IPS-18a (cell line): Measurements from ENCODE around the gene MRPL24.
A peak's percentile ranks its signal among the peaks of the same experiment; 100 is the strongest.

ENCODE experiments used
- H3K27ac ChIP-seq: one replicate; pipeline ENCODE4 v1.5.1; 2013; ENCODE audit warnings: low read length
- H3K27me3 ChIP-seq: one replicate; pipeline ENCODE4 v1.6.1; 2013; ENCODE audit warnings: mild to moderate bottlenecking, low read length; ENCODE audit not compliant: control insufficient read depth, insufficient read depth
- H3K36me3 ChIP-seq: one replicate; pipeline ENCODE4 v1.6.1; 2013; ENCODE audit warnings: low read depth, low read length; ENCODE audit not compliant: control insufficient read depth
- H3K4me1 ChIP-seq: one replicate; pipeline ENCODE4 v1.6.1; 2013; ENCODE audit warnings: low read depth, low read length; ENCODE audit not compliant: control insufficient read depth
- H3K4me3 ChIP-seq: one replicate; pipeline ENCODE4 v1.5.1; 2013; ENCODE audit warnings: low read length
- H3K9ac ChIP-seq: one replicate; pipeline ENCODE4 v1.6.1; 2013; ENCODE audit warnings: mild to moderate bottlenecking, low read length, moderate library complexity
- H3K9me3 ChIP-seq: one replicate; pipeline ENCODE4 v1.6.1; 2013; ENCODE audit warnings: low read depth, low read length; ENCODE audit not compliant: control insufficient read depth

The MRPL24 gene

GRCh38 chr1:156740741-156741480 lies at the start of gene MRPL24:
TSS of gene MRPL24 (minus strand) at chr1:156741088. CDS start at chr1:156738704, 2,384 bp downstream.
- H3K36me3 ChIP-seq: peaks cover 26% of the 10 kb centered on the region
- peak within 1 kb of the TSS; percentile 88 for H3K9ac ChIP-seq

GRCh38 chr1:156789621-156790318 lies 48.9 kb upstream of the MRPL24 start:
- Histone ChIP-seq H3K9ac (no peak overlapping the region), H3K36me3 (peaks cover 66% of the 10 kb centered on the region), H3K4me3 (no peak overlapping the region), H3K27ac (no peak overlapping the region), H3K27me3 (no peaks in the 10 kb centered on the region), H3K9me3 (no peaks in the 10 kb centered on the region), H3K4me1 (no peaks in the 10 kb centered on the region)

More at GRCh38 chr1:156740741-156741480, at the start of gene MRPL24:
- Histone ChIP-seq H3K9me3 (no peaks in the 10 kb centered on the region), H3K27ac (peak within 1 kb of the TSS; percentile 72), H3K4me3 (peak within 1 kb of the TSS; percentile 93), H3K4me1 (peaks cover 21% of the 10 kb centered on the region), H3K27me3 (no peaks in the 10 kb centered on the region)

GRCh38 chr1:156788136-156788535 lies 47.2 kb upstream of the MRPL24 start:
- Histone ChIP-seq H3K27me3 (no peaks in the 10 kb centered on the region), H3K4me3 (no peak overlapping the region), H3K36me3 (peaks cover 57% of the 10 kb centered on the region)

GRCh38 chr1:156786640-156787039 lies 45.8 kb upstream of the MRPL24 start:
- Histone ChIP-seq H3K27ac (no peak overlapping the region), H3K4me3 (no peak overlapping the region), H3K4me1 (no peaks in the 10 kb centered on the region), H3K9ac (no peak overlapping the region), H3K27me3 (no peaks in the 10 kb centered on the region), H3K36me3 (peaks cover 50% of the 10 kb centered on the region), H3K9me3 (no peaks in the 10 kb centered on the region)

More at GRCh38 chr1:156788136-156788535, 47.2 kb upstream of the MRPL24 start:
- H3K9ac ChIP-seq: no peak overlapping the region
- H3K9me3 ChIP-seq: no peaks in the 10 kb centered on the region
- H3K27ac ChIP-seq: no peak overlapping the region
- no peaks in the 10 kb centered on the region for H3K4me1 ChIP-seq

GRCh38 chr1:156785458-156785857 lies 44.6 kb upstream of the MRPL24 start:
- Histone ChIP-seq H3K9ac (no peak overlapping the region), H3K36me3 (peaks cover 41% of the 10 kb centered on the region), H3K27ac (no peak overlapping the region), H3K9me3 (no peaks in the 10 kb centered on the region), H3K4me1 (no peaks in the 10 kb centered on the region), H3K4me3 (no peak overlapping the region), H3K27me3 (no peaks in the 10 kb centered on the region)

GRCh38 chr1:156781585-156782186 lies 40.8 kb upstream of the MRPL24 start:
- Histone ChIP-seq H3K4me1 (no peaks in the 10 kb centered on the region), H3K9me3 (no peaks in the 10 kb centered on the region), H3K9ac (no peak overlapping the region), H3K27ac (no peak overlapping the region), H3K4me3 (no peak overlapping the region), H3K27me3 (no peaks in the 10 kb centered on the region), H3K36me3 (peaks cover 27% of the 10 kb centered on the region)

GRCh38 chr1:156777573-156777972 lies 36.7 kb upstream of the MRPL24 start:
- Histone ChIP-seq H3K27ac (no peak overlapping the region), H3K4me3 (no peak overlapping the region), H3K4me1 (no peaks in the 10 kb centered on the region), H3K36me3 (peaks cover 18% of the 10 kb centered on the region), H3K9me3 (no peaks in the 10 kb centered on the region), H3K27me3 (no peaks in the 10 kb centered on the region), H3K9ac (no peak overlapping the region)

GRCh38 chr1:156776942-156777341 lies 36.1 kb upstream of the MRPL24 start:
- Histone ChIP-seq H3K27me3 (no peaks in the 10 kb centered on the region), H3K27ac (no peak overlapping the region), H3K9ac (no peak overlapping the region), H3K36me3 (peaks cover 15% of the 10 kb centered on the region), H3K4me3 (no peak overlapping the region), H3K9me3 (no peaks in the 10 kb centered on the region), H3K4me1 (no peaks in the 10 kb centered on the region)

- H3K27me3 ChIP-seq: no peaks in the 10 kb centered on the region
- no peaks in the 10 kb centered on the region for H3K9me3 ChIP-seq
- no peaks in the 10 kb centered on the region for H3K4me1 ChIP-seq
- peaks cover 15% of the 10 kb centered on the region for H3K36me3 ChIP-seq
- no peak overlapping the region for H3K4me3 ChIP-seq
- H3K9ac ChIP-seq: no peak overlapping the region
- H3K27ac ChIP-seq: no peak overlapping the region
Observed at GRCh38 chr1:156775799-156776198, 34.9 kb upstream of the MRPL24 start.

- peaks cover 7% of the 10 kb centered on the region for H3K4me1 ChIP-seq
- no peak overlapping the region for H3K27ac ChIP-seq
- no peaks in the 10 kb centered on the region for H3K9me3 ChIP-seq
- no peaks in the 10 kb centered on the region for H3K27me3 ChIP-seq
- H3K36me3 ChIP-seq: peaks cover 15% of the 10 kb centered on the region
- no peak overlapping the region for H3K4me3 ChIP-seq
- H3K9ac ChIP-seq: no peak overlapping the region
Observed at GRCh38 chr1:156773607-156774006, 32.7 kb upstream of the MRPL24 start.

- Histone ChIP-seq H3K9ac (no peak overlapping the region), H3K27me3 (no peaks in the 10 kb centered on the region), H3K4me1 (peaks cover 11% of the 10 kb centered on the region), H3K4me3 (no peak overlapping the region), H3K27ac (no peak overlapping the region), H3K36me3 (peaks cover 15% of the 10 kb centered on the region), H3K9me3 (no peaks in the 10 kb centered on the region)
Observed at GRCh38 chr1:156772728-156773497, 32.0 kb upstream of the MRPL24 start.
